ENCODE results near the gene HMCN2. TPM values are rescaled to one million over a fixed set of nuclear protein-coding genes. Genes with fewer than 3 reads are reported as not detected.

Gene HMCN2
- total RNA-seq, 1 donor from 2014 or later, result under 0.01 TPM

DNA sequence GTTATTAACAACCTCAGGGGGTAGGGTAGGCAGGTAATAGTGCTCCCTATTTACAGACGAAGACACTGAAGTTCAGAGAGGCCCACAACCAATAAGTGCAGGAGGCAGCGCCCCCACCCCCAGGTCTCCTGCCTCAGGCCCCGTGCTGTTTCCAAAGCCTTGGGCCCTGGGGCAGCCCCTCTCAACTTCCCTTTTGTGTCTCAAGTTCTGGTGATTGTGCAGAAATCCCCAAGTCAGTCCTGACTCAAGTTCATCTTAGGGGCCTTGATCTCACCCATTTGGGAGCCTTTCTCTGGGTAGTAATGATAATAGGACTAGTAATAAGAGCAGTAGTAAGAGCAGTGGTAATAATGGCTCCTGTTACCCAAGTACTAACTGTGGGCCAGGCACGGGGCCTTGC is 143.7 kb downstream of the HMCN2 start:
- DNase-seq (ENCODE audit: low read depth in 2 of 2), result no peak

DNA sequence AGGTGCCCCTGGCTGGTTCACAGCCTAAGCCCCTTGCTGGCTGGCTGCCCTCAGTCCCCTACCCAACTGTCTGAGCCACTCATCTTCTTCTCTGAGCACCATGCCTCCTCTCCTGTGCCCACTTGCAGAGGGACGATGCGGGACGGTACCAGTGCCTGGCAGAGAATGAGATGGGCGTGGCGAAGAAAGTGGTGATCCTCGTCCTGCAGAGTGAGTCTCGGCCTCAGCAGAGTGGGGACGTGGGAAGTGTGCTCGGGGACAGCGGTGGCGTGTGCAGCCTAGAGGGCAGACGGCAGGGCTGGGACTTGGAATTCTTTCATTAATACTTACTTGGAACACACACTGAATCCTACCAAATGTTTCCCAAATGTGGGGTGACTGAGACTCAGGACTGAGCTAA is 144.9 kb downstream of the HMCN2 start:
- no peak for DNase-seq (ENCODE audit: low read depth in 2 of 2)

DNA sequence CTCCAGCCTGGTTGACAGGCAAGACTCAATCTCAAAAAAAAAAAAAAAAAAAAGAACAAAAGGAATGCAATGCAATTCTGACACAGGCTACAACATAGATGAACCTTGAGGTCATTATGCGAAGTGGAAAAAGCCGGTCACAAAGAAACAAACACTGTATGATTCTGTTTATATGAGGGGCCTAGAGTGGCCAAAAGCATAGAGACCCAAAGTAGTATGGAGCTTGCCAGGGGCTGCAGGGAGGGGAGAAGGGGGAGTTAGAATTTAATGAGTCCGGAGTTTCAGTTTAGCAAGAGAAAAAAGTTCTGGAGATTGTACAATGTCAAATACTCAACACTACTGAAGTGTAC is 146.0 kb downstream of the HMCN2 start:
- DNase-seq (ENCODE audit: low read depth in 2 of 2), result peak; percentile 16 to 55

DNA sequence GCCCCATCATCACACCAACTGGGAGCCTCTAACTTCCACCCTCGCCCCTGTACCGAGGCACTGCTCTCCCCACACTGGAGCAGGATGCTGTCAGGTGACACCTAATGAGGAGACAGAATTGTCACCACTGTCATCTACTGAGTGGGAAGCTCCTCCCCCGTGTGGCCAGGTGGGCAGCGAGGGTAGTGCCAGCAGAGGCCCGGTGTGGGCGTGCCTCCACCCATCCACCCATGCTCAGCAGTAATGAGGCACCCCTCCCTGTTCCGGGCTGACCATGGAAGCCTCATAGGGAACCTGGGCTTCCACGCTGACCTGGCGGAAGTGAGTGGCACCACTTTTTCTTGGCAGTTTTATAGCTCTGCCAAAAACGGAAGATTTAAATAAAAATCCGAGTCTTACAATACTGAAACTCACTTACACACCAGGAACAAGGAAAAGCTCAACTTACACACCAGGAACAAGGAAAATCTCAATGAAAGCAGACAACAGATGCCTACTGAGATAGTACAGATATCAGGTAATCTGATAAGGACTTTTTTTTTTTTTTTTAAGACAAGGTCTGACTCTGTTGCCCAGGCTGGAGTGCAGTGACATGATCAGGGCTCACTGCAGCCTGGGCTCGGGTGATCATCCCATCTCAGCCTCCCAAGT is 148.6 kb downstream of the HMCN2 start:
- no peak for DNase-seq (ENCODE audit: low read depth in 2 of 2)

DNA sequence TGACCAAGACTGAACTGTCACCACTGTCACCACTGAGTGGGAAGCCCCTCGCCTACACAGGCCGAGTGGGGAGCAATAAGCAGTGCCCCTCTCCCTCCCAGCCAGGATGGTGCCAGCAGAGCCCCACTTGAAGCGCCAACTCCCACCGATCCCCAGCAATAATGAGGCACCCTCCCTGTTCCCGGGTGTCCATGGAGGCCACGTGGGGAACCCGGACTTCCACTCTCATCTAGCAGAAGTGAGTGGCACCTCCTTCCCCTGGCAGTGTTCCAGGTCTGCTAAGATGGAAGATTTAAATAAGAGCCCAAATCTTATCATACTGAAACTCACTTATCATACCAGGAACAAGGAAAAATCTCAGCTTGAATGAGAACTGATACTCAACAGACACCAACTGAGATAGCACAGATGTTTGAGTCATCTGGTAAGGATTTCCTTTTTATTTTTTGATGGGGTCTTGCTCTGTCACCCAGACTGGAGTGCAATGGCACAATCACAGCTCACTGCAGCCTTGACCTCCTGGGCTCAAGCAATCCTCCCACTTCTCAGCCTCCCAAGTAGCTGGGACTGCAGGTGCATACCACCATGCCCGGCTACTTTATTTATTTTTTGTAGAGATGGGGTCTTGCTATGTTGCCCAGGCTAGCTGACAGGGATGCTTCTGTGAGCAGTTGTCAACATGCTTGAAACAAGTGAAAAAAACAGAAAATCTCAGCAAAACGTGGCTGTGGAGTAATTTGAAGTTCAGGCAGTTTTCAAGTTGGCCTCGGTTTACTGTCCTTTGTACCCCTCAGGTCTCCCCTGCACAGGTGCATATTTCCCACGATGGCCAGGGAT is 149.6 kb downstream of the HMCN2 start:
- no peak for DNase-seq (ENCODE audit: low read depth in 2 of 2)

DNA sequence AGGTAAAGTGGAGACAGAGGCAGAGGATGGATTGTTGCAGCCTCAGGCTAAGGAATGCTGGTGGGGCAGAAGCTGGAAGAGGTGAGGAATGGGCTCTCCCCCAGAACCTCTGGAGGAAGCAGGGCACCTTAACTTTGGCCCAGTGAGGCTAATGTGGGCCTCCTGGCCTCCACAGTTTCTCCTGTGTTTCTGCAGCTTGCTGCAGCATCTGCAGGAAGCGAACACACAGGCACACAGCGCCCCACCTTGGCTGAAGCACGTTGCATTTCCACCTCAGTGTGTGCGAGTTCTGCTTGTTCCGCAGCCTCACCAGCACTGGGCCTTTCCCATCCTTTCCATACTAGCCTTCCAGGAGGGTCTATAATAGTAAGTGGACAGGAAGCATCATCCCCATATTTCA is 152.0 kb downstream of the HMCN2 start:
- DNase-seq (ENCODE audit: low read depth in 2 of 2), result no peak

DNA sequence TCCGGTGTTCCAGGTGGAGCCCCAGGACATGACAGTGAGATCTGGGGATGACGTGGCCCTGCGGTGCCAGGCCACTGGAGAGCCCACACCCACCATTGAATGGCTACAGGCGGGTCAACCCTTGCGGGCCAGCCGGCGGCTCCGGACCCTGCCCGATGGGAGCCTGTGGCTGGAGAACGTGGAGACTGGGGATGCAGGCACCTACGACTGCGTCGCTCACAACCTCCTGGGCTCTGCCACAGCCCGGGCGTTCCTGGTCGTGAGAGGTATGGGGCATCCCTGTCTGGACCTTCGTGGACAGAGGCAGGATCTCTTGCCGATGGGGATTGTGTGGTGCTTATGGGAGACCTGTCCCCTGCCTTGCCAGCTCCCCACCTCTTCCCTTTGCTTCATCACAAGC is 153.2 kb downstream of the HMCN2 start:
- DNase-seq (ENCODE audit: low read depth in 2 of 2), result no peak

DNA sequence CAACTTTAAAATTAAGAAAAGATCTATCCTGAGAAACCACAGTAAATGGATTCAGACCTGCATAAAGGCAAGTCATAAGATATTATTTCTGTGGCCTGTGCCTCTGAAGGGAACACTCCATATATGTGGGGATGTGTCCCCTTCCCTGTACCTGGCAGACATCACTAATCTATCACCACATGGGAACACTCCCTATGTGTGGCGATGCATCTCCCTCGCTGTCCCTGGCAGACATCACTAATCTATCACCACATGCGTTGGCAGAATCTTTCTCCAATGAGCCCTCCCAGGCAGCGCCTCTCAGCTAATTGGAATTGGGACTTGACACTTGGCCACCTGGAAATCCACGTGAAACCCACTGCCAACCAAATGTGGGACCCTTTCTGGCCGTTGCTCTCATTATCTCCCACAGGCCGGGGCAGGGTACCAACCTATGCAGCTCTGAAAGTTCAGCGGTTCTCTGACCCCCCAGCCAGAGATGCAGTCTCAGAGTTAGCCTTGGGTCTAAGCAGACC is 154.0 kb downstream of the HMCN2 start:
- no peak for DNase-seq (ENCODE audit: low read depth in 2 of 2)

DNA sequence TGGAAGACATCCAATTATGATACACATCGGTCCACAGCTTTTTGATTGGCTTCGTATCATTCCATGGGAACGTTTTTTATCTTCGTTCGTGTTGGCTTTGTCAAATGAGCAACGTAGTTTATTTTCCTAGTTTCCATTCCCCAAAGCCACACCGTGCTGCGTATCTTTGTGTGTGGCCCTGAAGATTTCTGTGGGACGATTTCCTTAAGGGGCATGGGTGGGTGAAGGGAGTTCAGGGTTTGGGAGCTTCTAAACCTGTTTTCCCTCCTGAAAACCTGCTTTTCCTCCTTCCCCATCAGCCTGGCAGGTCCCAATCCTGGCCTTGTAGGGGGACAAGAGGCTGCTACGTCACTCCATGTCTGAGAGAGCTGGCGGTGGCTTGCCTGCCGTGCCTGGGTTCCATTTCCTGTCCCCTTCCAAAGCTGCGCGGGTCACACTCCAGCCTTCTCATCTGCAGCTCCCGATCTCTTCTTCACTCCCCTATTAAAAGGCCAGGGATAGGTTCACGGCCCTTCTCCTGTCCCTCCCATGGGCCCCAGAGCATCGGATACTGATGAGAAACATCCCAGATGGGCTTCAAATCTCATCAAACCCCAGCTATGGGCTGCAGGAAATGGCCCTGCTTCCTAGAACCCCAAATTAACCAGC is 155.7 kb downstream of the HMCN2 start:
- no peak for DNase-seq (ENCODE audit: low read depth in 2 of 2)

DNA sequence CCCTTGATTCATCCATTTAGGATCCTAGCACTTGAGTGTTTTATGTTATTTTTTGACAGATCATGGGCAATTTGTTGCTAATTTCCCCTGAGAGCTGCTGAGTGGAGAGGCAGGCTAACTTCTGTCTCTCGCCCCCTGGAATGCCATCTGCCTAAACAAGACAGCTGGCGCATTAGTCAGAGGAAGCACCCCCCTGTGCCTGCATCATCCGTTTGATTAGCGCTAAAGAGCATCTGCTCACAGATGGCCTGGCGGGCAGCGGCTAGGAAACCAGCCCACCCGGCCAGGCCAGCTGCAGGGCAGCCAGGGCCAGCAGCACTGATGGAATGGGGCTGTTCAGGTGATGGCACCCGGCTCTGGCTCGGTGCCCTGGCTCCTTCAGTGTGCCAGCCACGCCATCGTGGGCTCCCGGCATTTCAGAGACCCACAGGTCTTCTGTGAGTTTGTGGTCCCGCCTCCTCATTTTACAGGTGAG is 156.3 kb downstream of the HMCN2 start:
- peak in 1 of 2 donors; percentile 70 for DNase-seq (ENCODE audit: low read depth in 2 of 2)

DNA sequence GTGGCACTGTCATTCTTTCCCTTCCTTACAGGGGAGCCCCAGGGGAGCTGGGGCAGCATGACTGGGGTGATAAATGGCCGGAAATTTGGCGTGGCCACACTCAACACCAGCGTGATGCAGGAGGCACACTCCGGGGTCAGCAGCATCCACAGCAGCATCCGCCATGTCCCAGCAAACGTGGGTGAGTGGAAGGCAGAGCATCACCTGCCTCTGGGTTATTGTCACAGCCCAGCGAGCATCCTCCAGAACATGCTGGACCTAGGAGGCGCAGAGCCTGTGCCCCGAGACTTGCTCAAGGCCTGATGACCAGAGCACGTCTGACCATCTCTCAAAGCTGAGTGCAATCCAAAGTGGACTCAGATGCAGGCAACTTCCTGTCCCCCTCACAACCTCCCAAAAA is 157.0 kb downstream of the HMCN2 start:
- DNase-seq (ENCODE audit: low read depth in 2 of 2), result no peak

DNA sequence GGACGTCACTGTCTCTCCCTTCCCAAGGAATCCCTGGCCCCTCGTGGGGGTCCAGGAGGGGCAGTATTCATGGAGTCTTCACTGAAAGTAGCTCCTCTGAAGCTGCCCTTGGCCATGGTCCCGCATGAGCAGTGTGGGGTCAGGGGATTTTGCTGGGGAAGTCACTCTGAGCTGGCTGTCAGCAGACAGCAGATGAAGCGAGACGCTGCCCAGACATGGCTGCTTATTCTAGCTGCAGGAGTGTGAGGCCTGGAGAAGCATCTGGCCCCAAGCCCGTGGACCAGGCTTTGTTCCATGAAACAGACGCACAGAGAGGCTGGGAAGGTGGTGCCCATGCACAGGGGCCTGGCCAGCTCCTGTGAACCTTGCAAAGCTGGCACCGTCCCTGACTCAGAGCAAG is 157.7 kb downstream of the HMCN2 start:
- no peak for DNase-seq (ENCODE audit: low read depth in 2 of 2)

DNA sequence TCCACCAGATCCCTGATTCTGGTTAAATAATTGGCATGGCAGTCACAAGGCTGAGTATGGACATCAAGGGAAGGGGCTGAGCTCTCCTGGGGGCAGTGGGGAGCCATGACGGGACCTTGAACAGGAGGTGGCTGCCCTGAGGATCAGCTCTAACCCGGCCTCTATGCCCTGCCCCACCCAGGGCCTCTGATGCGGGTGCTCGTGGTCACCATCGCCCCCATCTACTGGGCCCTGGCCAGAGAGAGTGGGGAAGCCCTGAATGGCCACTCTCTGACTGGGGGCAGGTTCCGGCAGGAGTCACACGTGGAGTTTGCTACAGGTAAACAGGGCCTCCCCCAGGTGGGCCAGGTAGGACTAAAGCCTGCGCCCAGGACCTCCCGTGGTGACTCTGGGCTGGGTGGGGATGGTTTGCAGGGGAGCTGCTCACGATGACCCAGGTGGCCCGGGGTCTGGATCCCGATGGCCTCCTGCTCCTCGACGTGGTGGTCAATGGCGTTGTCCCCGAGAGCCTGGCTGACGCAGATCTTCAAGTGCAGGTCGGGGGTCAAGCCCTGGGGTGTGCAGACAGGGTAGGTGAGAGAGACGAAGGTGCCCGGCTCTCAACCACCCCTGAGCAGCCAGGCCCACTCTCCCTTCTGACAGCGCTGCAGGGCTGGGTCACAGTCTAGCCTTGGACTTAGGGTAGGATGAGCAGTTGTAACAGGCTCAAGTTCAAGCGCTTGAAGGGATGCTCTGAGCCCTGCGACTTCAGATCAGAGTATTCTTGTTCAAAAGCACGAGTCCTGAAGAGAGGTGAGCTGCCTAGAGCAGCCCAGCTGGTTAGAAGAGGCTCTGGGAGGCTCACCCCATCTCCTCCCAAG is 159.3 kb downstream of the HMCN2 start:
- no peak for DNase-seq (ENCODE audit: low read depth in 2 of 2)

DNA sequence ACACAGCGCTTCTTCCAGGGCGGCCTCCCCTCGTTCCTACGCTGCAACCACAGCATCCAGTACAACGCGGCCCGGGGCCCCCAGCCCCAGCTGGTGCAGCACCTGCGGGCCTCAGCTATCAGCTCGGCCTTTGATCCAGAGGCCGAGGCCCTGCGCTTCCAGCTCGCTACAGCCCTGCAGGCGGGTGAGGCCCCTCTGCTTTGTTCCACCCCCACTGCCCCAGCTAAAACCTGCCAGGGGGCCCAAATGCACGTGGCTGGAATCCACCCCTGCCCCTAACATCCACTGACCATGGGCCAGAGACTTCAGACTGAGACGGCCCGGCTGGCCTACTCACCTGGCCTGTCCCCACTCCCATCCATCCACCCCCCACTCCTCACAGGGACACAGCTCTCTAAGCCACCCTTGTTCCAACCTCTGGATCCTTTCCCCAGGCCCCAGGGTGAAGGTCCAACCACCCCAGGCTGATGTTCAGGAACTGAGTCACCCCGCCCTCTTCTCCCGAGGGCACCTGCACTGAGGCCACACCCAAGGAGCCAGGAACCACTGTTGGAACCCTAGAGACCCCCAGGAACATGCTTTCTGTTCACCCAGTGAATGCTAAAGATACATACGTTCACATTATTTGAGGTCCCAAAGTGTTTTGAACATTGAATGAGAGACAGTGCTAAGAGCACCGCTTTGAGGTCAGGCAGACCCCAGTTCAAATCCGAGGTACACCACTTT is 160.3 kb downstream of the HMCN2 start:
- no peak for DNase-seq (ENCODE audit: low read depth in 2 of 2)

DNA sequence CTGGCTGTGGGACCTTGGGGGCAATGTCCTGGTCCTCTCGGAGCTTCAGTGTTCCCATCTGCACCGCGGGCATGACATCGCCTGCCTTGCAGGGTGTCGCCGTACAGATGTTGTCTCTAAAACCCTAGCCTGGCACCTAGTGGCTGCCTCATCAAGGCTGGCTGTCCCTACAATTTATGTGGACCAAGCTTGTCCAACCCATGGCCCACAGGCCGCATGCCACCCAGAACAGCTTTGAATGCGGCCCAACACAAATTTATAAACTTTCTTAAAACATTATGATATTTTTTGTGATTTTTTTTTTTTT is 160.9 kb downstream of the HMCN2 start:
- no peak for DNase-seq (ENCODE audit: low read depth in 2 of 2)

DNA sequence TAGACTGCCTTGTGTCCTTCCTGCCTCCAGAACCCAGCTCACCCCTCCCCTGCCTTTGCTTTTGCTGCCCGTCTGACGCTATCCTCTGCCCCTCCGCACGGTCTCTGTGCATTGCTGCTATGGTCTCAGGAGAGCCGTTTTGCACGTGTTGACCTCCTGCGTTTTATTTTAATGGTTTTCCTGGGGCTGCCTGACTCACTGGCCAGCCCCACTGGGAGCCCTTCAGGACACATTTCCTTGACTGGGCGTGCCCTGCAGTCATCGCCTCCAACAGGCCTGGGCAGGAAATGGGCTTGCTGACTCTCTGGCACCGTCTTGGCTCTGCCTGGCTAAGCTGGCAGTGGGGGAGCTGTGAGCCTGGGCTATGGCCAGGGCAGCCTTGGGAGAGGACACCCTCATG is 161.3 kb downstream of the HMCN2 start:
- peak in 1 of 2 donors; percentile 84 for DNase-seq (ENCODE audit: low read depth in 2 of 2)

DNA sequence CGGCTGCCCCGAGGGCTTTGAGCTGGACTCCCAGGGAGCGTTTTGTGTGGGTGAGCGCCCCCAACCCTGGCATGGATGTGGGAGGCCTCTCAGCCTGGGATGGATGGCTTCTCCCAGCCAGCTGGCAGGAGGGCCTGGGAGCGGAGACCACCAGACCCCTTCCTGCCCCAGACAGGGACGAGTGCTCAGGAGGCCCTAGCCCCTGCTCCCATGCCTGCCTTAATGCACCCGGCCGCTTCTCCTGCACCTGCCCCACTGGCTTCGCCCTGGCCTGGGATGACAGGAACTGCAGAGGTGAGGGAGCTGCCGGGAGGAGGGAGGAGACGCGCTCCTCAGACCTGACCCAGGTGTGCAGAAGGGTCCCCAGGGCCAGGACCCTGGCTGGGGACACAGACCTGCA is 161.8 kb downstream of the HMCN2 start:
- no peak for DNase-seq (ENCODE audit: low read depth in 2 of 2)

DNA sequence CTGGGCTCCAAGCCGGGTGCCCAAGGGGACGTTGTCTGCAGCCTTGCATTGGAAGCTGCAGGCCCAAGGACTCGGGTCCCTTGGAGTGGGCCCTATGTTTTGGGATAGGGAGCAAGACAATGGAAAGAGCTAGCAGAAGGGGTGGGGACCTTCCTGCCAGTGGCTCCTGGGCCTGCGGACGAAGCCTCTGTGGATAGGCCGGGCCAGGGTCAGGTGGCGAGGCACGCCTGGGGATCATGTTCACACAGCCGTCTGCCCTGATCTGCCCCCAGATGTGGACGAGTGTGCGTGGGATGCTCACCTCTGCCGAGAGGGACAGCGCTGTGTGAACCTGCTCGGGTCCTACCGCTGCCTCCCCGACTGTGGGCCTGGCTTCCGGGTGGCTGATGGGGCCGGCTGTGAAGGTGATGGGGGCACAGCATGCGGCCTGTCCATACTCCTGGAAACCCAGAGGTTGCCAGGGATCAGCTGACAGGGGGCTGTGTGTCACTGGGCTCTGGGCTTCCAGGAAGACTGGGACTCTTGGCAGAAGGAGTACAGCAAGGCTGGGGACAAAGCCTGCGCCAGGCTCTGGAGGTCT is 162.6 kb downstream of the HMCN2 start:
- DNase-seq (ENCODE audit: low read depth in 2 of 2), result no peak

DNA sequence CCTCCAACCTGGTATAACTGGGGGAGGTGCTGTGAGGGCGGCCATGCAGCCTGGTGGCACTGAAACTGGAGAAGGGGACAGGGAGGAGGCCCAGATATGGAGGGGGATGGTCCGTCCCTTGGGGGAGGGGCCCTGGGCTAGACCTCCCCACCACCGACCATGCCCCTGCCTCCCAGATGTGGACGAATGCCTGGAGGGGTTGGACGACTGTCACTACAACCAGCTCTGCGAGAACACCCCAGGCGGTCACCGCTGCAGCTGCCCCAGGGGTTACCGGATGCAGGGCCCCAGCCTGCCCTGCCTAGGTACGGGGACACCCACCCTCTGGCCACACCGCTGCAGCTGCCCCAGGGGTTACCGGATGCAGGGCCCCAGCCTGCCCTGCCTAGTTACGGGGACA is 163.8 kb downstream of the HMCN2 start:
- no peak for DNase-seq (ENCODE audit: low read depth in 2 of 2)

DNA sequence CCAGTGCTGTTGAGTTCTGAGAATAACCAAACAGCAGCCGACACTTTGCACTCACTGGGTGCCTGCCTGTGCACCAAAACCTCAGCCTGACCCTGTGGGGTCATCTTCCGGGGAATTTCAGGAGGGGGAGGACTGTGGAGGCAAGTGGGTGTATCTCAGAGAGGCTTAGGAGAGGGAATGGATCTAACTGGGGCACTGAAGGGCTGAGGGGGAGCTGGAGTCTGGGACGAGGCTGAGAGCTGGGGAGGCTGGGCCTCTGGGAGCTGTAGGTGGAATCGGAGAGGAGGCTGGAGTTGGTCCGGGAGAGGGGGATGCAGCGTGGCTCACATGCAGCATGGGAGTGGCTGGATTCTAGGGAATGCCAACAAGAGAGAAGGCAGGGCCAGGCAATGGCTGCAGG is 164.3 kb downstream of the HMCN2 start:
- DNase-seq (ENCODE audit: low read depth in 2 of 2), result no peak

DNA sequence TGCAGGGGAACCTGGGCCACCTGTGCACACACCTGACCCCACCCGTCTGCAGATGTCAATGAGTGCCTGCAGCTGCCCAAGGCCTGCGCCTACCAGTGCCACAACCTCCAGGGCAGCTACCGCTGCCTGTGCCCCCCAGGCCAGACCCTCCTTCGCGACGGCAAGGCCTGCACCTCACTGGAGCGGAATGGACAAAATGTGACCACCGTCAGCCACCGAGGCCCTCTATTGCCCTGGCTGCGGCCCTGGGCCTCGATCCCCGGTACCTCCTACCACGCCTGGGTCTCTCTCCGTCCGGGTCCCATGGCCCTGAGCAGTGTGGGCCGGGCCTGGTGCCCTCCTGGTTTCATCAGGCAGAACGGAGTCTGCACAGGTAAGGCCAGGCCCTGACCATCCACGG is 164.7 kb downstream of the HMCN2 start:
- no peak for DNase-seq (ENCODE audit: low read depth in 2 of 2)
